D341Med (cell line): Measurements from ENCODE around the gene TDRD1.

Experiments used
- DNase-seq: peaks from one replicate; pipeline ENCODE4 v3.0.0; 2012; ENCODE audit warnings: low spot score

Gene TDRD1

DNA sequence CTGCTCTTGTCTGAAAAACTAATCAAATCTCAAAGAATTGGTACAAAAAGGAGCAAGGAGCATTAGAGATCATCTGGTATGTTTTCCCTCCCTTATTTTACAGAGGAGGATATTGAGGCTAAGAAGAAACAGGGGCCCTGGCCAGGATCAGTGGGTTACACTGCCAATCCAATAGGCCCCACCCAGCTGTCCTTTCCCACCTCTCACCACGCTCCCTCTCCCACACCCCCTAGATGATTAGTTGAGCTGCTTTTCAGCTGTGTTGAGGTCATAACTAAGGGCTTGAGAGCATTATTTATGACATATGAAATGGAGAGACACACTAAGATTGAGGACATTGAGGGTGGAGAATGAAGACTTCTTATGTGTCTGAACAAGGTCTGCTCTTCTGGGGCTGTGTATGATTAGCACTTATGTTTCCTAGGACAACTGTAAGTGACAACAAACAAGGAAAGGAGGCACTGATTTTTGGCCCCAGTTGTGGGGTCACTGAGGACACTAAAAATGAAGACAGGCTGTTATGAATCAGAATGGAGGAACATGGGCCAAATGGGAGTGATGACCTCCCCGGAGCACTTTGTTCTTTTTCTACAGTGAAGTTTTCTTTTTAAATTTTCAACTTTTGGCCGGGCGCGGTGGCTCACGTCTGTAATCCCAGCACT lies 86.4 kb downstream of the TDRD1 start:
- DNase-seq: no peak

DNA sequence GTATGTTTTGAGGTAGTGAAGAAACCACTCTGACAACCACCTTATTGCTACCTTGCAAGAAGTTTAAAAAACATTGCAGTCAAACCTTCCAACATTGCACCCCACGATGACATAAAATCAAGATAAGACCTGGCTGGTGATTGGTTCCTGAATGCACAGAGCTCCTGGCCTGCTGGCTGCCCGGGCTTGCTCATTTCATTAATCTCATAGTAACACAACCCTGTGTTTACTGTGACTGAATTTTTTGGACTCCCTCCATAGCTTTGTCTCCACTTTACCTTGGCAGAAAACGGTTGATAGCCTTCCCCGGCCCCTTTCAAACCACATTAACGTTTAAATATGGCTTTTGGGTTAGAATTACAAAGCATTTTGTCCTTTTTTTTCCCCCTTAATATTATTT lies 87.4 kb downstream of the TDRD1 start:
- no peak for DNase-seq

DNA sequence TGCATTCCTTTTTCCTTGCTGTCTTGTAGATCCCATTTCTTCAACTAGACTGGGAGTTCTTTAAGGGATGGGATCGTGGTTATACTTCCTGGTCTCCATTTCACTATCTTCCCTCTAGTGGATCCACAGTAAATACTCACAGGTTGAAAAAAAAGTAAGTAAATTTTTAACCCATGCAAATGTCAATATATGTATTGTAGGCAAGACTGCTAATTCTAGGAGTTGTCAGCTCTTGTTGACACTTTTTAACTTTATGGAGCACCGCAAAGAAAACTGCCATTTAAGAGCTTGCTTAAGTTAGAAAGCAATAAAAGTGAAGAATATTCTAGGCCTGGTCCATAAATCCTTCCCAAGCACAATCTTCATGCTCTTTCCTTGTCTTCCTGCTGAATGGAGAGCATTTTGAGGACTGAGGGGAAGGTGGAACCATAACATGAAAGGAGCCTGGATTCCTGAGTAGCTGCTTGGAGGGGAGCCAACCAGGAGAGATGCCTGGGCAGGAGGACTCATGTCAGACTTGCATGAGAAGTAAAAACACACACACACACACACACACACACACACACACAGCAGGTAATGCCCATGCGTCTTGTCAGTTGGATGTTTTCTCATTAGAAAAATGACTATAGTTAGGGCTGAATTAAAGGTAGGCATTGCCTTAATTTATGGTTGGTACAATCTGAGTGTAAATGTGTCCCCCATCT lies 92.1 kb downstream of the TDRD1 start:
- no peak for DNase-seq

DNA sequence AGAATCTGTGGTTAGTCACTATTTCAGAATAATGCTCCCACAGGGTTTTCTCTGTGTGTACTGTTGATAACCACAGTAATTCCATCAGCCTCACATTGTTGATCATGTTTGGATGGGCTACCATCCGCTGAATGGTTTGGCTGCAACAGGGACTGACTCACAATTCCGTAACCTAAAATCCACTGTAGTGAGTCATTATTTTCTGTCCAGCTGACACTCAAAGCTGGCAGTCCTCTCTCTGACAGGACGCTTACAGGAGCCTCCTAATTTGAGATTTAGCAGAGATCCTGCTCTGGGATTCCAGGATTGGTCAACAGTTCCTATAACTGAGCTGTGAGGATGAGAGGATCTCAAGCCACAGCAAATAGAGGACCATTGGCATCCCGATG lies 92.6 kb downstream of the TDRD1 start:
- DNase-seq: no peak

DNA sequence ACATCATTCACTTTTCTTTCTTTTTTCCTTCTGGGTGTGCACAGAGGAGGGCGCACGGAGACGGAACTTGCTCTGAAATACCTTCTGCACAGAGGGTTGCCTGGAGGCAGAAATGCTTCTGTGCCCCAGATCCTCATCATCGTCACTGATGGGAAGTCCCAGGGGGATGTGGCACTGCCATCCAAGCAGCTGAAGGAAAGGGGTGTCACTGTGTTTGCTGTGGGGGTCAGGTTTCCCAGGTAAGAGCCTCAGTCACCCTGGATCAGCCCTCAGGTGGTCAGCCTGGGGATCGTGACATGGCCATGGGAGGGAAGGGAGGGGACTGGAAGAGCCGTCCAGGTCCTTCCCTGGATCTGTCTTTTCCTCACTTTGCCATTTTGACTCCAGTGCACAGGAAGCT lies 93.5 kb downstream of the TDRD1 start:
- DNase-seq: no peak

DNA sequence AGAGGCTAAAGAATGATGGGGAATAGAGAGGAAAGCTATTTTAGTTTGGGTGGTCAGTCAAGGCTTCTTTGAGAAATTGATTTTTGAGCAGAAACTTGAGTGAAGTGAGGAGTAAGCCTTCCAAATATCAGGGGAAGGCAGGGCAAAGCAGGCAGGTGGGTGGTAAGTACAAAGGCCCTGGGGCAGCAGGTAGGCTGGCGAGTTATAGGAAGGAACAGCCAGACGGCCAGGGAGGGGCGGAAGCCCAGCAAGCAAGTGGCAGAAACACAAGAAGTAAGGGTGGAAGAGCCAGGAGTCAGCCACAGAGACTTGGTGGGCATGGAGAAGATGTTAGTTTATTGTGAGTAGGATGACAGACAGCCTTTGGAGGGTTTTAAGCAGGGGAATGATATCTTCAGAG lies 94.8 kb downstream of the TDRD1 start:
- DNase-seq: no peak

DNA sequence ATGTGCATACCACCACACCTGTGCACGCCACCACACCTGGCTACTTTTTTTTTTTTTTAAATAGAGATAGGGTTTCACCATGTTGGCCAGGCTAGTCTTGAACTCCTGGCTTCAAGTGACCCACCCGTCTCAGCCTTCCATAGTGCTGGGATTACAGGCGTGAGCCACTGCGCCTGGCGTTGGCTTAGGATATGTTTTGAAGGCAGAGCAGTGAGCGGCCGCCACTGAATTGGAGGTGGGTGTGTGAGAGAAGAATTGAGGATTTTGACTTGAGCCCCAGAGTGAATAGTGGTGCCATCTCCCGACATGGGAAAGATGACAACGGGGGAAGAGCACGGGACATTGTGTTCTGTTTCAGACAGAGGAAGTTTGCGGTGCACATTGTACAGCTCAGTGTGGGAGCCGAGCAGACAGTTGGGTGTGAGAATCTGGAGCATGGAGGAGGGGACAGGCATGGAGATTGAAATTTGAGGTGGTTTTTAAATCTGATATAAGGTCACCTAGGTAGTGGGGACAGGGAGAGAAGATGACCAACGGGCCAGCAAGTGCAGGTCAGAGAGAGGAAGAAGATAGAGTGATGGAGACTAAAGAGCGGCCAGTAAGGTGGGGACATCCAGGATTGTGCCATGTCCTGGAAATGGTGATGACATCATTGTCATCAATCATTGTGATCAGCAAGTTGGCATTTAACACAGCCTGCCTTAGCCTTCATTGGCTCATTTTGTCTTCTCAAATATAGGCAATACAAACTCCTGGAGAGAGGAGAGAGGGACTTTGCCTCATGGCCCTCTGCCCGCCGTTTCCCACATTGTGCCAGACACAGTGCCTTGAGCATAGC lies 95.7 kb downstream of the TDRD1 start:
- DNase-seq: no peak

DNA sequence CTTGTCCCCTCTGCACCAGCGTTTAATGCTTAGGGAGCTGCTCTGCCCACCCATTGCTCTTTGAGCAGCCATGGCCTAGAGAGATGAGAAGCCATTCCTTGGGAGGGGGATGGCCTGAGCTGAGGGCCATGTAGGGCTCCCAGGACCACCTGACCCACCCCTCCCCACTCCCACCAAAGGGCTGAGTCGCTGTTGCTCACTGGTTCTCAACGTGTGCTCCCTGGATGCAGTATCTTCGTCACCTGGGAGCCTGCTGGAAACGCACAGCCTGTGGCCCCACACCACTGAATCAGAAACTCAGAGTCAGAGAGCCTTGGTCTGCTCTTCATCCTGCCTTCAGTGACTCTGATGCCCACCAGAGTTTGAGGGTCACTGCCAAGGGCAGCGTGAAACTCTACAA lies 96.9 kb downstream of the TDRD1 start:
- no peak for DNase-seq

DNA sequence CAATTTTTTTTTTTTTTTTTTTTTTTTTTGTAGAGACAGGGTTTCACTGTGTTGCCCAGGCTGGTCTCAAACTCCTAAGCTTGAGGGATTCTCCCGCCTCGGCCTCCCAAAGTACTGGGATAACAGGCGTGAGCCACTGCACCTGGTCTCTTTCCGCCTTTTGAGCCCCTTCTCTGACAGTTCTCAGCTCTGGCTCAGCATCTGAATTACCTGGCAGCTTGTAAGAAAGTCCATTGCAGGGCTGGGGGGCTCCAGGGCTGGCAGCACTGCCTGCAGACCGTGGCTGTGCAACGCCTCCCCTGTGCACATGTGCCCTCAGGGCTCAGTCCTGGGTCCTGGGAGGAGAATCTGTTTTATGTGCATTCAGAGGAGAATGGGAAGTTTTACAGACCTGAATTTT lies 97.5 kb downstream of the TDRD1 start:
- no peak for DNase-seq

DNA sequence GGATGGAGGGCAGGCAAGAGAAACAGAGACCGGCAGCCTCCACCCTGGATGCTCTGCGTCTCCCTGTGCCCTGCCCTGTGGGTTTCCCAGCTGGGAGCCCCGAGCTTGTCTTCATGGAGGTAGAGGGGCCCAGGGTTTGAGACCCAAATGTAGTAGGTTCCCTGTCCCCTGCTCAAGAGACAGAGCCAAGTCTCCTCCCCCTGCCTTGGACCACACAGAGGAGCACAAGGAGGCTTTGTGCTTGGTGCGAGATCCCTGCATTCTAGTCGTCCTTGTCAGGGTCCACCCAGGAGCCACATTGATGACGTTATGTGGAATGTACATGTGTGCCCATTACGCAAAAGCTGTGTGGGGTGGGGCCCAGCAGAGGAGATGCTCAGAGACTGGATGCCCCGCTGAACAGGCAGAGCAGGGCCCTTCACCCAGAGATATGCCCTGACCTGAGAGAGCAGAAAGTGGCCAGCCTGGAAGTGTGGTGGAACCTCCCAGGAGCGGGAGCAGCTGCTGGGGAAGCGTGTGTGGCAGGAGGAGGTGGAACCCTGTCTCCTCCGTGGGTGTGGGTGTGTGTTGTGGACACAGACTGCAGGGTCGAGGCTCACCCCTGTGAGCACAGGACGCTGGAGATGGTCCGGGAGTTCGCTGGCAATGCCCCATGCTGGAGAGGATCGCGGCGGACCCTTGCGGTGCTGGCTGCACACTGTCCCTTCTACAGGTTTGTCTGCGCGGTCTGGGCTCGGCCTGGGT lies 99.2 kb downstream of the TDRD1 start:
- no peak for DNase-seq

DNA sequence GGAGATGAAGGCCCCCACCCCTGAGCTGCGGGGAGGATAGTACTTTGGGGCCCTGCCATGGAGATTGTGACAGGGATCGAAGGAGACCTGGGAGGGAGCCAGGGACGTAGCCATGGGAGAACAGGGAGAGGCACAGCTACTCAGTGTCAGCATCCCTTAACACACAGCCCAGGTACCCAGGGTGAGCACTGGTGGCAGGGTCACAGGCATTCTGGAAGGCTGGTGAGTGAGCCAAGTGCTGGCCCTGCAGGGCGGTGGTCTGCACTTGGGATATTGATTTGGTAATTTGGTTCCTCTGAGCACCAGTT lies 99.7 kb downstream of the TDRD1 start:
- no peak for DNase-seq

DNA sequence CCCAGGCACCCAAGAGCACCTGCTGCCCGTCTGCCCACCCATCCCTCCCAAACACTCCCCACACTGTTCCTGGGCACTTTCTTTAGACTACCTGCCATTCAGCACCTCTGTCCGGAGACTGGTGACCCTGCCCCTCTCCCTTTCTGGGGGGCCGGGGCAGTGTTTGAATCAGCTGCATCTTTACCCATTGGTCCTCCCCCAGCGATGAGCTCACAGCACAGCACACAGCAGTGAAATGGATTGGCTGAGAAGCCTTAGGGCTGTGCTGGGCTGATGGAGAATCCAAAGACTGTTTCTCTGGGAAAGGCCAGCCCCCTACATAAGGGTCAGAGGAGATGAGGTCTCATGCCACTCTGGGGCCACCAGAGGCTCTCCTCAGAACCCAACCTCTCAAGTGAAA lies 100.1 kb downstream of the TDRD1 start:
- no peak for DNase-seq

DNA sequence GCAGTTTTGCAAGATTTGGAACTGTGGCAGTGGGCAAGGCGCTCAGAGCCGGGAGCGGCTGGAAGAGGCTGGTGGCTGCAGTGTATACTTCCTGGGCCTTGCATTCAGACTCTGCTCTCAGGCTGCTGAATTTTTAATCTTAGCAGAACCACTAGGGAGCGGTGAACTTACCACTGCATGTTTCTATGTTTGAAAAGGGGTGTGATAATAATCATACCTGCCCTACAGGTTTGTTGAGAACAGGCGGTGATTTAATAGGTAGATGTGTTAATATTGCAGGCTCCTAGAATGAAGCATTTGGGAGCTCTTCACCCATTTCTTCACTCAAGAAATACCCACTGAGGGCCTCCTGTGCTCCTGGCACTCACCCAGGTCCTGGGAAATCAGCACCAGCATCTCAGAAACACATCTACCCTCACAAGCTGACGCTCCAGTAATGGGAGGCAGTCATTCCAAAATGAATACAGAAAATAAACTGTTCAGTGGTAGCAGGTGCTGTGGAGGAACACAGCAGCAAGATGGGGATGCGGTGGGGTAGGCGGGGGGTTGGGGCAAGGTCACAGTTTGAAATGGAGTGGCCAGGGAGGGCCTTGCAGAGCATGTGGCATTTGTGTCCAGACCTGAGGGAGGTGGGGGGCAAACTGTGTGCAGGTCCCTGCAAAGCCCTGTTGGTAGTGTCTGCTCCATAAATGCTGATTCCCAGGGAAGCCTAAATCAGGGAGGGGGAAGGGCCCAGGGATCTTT lies 100.9 kb downstream of the TDRD1 start:
- DNase-seq: no peak

DNA sequence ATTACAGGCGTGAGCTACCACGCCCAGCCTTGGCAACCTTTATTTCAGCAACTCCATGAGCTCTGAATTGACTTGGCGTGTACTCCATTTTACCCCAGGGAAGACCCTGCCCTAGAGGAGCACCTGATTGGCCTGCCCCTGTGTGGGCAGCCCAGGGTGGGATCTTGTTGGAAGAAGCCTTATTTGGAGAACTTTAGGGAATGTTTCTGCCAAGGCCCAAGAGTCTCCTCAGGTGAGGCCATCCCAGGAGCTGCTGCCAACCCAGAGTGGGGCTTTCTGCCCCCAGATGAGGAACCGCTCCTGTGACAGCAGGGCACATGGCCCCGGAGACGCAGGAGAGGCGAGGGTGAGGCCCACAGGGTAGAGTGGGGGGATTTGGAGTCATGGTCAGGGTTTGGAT lies 101.9 kb downstream of the TDRD1 start:
- DNase-seq: no peak

DNA sequence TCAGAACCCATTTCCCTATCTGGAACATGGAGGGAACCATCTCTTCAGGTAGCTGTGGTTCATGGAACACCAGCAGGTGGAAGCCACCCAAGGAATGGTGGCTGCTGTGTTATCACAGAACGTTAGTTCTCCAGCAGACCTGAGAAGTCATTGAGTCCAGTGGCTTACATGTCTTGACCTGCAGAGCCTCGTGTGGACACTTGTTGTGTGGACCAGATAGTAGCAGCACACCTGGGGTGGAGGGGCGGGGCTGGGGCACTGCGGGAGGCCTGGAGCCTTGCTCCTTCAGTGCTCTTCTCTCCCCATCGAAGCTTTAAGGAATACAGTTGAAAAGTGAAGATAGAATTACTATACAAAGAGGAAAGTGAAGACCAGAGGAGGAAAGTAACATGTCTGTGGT lies 102.3 kb downstream of the TDRD1 start:
- DNase-seq: no peak
